ENCODE measurements around the gene ACSS1.

Gene ACSS1

DNA sequence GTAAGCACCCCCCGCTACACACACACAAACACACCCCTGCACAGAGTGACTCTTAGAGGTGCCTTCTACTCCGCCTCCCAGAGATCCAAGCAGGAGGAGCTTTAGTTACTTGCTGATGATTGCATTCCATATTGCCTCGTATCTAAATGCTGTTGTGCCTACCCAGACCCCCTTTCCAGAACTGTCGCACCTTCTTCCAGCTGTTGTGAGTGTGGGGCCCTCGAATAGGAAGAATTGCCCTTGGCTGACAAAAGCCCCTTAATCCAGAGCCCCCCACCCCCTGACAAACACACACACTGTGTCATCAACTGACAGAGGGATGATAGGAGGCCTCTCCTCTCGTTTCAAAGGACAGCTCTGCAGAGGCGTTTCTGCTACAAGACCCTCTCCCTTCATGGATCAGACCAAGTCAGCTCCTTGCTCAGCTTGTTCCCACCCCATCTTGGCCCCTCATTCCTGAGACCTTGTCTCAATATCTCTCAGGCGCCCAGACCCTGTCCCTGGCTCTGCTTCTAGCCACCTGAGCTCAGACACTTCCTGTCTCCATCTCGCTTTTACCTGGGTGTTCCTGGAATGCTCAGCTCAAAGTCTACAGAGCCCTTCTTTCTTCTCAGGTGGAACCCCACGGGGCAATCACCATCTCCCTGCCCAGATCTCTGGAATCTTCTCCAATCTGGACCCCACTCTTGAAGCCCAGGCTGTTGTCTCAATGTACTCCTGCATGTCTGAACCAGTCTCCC, 28.0 kb upstream of the ACSS1 start:
- H3K27ac ChIP-seq: no peak overlapping the region
- TF ChIP-seq, protein P1, sequence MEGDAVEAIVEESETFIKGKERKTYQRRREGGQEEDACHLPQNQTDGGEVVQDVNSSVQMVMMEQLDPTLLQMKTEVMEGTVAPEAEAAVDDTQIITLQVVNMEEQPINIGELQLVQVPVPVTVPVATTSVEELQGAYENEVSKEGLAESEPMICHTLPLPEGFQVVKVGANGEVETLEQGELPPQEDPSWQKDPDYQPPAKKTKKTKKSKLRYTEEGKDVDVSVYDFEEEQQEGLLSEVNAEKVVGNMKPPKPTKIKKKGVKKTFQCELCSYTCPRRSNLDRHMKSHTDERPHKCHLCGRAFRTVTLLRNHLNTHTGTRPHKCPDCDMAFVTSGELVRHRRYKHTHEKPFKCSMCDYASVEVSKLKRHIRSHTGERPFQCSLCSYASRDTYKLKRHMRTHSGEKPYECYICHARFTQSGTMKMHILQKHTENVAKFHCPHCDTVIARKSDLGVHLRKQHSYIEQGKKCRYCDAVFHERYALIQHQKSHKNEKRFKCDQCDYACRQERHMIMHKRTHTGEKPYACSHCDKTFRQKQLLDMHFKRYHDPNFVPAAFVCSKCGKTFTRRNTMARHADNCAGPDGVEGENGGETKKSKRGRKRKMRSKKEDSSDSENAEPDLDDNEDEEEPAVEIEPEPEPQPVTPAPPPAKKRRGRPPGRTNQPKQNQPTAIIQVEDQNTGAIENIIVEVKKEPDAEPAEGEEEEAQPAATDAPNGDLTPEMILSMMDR (IDR thresholded peaks at IDR 0.05; ENCODE audit: low read depth, low read length, missing control alignments): no peak
- peaks cover 62% of the 10 kb centered on the region for H3K27me3 ChIP-seq (replicated peaks)
- no peak overlapping the region for H3K4me3 ChIP-seq (ENCODE audit: low read depth, low read length)
- no peaks in the 10 kb centered on the region for H3K36me3 ChIP-seq (replicated peaks)
- no peak for DNase-seq
- in situ Hi-C loops (cut with HindIII; ENCODE audit: low pct_ligation_motif_present, low sequenced_read_pairs): no loop called here

DNA sequence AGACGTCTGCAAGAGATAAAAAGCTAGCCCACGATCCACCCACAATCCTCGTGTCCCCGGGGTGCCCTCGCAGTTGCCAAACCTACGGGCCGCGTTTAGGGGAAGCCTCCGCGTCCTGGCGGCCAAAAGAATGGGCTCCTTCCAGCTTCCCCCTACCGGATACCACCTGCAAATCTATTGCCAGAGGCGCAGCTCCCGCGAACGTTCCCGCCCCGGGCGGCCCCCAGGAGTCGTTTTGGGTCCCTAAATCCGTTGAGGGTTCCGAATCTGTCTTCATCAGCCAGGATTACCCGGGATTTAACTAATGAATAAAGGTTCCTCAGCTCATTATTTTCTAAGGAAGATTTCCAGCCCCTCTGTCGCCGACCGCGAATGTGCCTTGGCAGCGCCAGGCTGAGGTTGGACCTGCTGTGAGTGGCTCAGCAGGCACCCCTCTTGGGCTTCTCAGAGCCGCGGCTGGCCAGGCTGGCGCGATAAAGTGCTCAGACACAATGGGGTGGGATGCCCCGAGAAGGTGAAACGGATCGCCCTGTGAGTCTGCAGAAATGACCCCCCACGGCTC, 26.8 kb upstream of the ACSS1 start:
- DNase-seq: no peak
- in situ Hi-C loops (cut with HindIII; ENCODE audit: low pct_ligation_motif_present, low sequenced_read_pairs): no loop called here
- Histone ChIP-seq H3K27me3 (replicated peaks) (peaks cover 74% of the 10 kb centered on the region), H3K27ac (no peak overlapping the region), H3K36me3 (replicated peaks) (no peaks in the 10 kb centered on the region), H3K4me3 (ENCODE audit: low read depth, low read length) (no peak overlapping the region)
- TF ChIP-seq, protein P1 (IDR thresholded peaks at IDR 0.05; ENCODE audit: low read depth, low read length, missing control alignments): no peak

DNA sequence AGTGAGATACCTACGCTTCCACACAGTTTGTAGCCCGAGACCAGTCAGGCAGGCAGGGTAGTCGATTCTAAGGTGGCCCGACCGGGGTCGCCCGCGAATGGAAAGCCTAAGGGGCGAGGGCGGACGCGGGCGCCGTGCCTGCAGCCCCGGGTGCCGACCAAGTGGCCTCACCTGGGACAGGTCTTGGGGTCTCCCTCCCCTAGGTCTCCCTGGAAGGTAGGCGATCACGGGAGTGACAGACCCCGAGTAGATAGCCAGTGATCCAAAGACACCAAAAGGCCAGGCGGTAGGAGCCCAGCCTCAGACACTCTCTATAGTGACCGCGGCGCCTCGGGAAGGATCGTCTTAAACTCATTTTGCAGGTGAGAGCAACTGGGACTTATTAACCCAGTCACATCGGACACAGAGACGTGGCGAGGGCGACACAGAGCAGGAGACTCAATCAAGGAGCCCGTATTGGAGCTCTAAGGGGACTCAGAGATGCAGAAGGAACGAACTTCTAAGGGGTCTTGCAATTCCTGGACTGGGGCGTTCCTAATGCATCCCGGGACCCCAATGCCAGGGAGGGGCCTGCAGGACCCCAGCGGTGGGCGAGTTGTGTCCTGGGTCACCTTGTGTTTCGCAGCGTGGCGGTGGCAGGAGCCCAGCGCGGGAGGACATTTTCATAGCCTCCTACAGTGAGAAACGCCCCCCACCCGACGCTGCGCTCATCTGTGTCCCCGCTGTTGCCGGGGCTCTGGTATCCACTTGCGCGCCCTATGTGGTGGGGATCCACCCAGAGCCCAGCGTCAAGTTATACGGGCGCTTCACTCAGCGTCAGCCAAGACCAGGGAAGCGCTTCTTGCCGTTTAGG, 26.1 kb upstream of the ACSS1 start:
- Histone ChIP-seq H3K36me3 (replicated peaks) (no peaks in the 10 kb centered on the region), H3K27ac (no peak overlapping the region), H3K4me3 (ENCODE audit: low read depth, low read length) (no peak overlapping the region), H3K27me3 (replicated peaks) (peaks cover 79% of the 10 kb centered on the region)
- in situ Hi-C loops (cut with HindIII; ENCODE audit: low pct_ligation_motif_present, low sequenced_read_pairs): no loop called here
- TF ChIP-seq, protein P1 (IDR thresholded peaks at IDR 0.05; ENCODE audit: low read depth, low read length, missing control alignments): peak; percentile 67
- DNase-seq: no peak

DNA sequence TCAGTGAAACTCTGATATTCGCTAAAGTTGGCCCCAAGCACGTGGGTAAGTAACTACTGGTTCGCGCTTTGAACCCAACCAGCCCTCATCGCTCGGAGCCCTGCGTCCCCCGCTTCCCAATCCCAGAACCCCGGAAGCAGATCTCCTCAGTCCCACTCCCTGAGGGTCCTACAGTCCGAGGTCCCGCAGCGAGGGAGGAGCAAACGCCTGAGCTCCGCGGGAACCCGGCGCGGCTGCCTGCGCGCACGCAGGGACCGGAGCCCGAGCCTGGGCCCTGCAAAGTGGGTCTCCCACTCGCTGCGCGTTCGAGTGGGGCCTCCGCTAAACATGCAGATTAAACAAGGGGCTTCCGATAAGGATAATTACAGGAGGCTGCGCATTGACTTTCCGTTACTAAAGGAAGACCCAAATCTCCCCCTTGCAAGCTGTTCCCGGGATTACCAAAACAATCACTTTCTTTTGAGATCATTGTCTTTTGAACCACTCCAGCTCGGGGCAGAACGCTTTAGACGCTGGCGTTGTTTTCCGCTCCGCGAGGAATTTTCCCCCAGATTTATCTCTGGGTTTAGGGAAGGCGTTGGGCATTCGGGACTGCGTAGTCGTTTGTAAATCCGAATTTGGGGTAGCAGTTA, 25.3 kb upstream of the ACSS1 start:
- DNase-seq: no peak
- Histone ChIP-seq H3K36me3 (replicated peaks) (no peaks in the 10 kb centered on the region), H3K27ac (no peak overlapping the region), H3K4me3 (ENCODE audit: low read depth, low read length) (no peak overlapping the region), H3K27me3 (replicated peaks) (peaks cover 84% of the 10 kb centered on the region)
- in situ Hi-C loops (cut with HindIII; ENCODE audit: low pct_ligation_motif_present, low sequenced_read_pairs): no loop called here
- TF ChIP-seq, protein P1 (IDR thresholded peaks at IDR 0.05; ENCODE audit: low read depth, low read length, missing control alignments): no peak

DNA sequence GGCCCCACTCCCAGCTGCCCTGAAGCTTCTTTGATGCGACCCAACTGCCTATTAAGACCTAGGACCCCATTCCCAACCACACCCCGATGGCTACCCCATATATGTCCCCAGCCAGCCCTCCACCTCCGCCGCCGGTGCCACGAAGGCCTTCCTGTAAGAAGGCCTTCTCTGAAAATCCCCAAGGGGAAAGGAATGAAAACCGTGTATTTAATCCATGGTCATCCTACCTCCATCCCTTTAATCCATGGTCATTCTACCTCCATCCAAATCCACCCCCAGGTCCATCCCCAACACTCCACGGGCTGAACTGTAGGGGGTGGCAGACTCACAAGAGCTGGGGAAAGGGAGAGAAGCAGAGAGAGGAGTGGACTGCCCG, 24.5 kb upstream of the ACSS1 start:
- TF ChIP-seq, protein P1 (IDR thresholded peaks at IDR 0.05; ENCODE audit: low read depth, low read length, missing control alignments): peak; percentile 20
- Histone ChIP-seq H3K27me3 (replicated peaks) (peaks cover 91% of the 10 kb centered on the region), H3K36me3 (replicated peaks) (no peaks in the 10 kb centered on the region), H3K4me3 (ENCODE audit: low read depth, low read length) (no peak overlapping the region), H3K27ac (no peak overlapping the region)
- in situ Hi-C loops (cut with HindIII; ENCODE audit: low pct_ligation_motif_present, low sequenced_read_pairs): no loop called here
- DNase-seq: no peak
